ENCODE results near the gene IL4. TPM values are rescaled to one million over a fixed set of nuclear protein-coding genes. Genes with fewer than 3 reads are reported as not detected.

The IL4 gene
- total RNA-seq, 5 donors from 2014 or later (not counting 1 experiment from before 2014, with no cell fraction given), result 0.85 TPM; not detected in 4

DNA sequence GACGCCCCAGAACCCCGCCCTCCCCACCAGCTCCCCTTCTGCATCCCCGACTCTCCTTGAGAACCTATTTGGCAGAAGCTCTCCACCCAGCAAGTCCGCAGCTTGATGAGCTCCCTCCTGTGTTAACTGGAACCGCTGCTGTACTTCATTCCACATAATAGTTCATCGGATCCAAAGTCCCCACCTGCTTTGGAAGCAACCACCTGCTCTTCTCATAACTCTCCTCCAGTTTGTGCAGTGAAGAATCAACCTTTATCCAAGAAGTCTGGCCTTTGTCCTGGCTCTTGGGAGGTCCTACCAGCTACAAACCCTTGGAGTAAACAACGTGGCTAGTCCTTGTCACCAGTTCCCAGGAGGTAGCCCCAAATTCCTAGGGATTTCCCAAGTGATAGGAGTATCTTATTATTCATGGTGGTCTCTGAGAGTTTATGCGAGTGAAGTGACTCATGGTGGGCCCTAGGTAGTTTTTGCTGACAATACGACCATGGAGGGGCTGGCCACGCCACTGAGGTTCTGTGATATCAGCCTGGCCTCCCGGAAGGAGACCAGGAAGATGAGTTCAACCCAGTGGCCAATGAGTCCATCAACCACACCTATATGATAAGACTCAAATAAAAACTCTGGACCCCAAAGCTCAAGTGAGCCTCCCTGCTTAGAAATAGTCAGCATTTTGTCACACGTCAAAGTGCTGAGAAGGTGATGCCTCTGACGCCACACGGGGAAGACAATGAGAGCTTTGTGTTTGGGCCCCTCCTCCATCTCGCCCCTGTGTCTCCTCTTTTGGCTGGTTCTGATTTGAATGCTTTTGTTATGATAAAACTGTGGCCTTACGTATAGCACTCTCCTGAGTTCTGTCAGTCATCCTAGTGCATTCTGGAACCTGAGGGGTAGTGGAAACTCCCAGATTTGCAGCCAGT, 3.6 kb upstream of the IL4 start:
- Mint-ChIP-seq H3K4me1 (peaks cover 0 to 14% (median 0%) of the 10 kb centered on the region in 3 donors), H3K36me3 (no peaks in the 10 kb centered on the region), H3K27ac (no peak overlapping the region), H3K9me3 (no peaks in the 10 kb centered on the region), H3K4me3 (no peak overlapping the region), H3K27me3 (peaks cover 0 to 3% of the 10 kb centered on the region in 2 donors)
- H3K27me3 ChIP-seq (replicated peaks in 1 of 2; ENCODE audit: control insufficient read depth in 2 of 2, extremely low read depth in 1 of 2, insufficient read depth in 2 of 2, low read length in 1 of 2), result peaks cover 0 to 5% of the 10 kb centered on the region in 2 experiments
- H3K4me1 ChIP-seq (ENCODE audit: control insufficient read depth in 1 of 2, extremely low read depth in 1 of 2, insufficient read depth in 2 of 2, low read length in 2 of 2), result peaks cover 0 to 4% of the 10 kb centered on the region in 2 experiments
- 92% methylated on average over 14 of the region's 16 CpGs for WGBS (ENCODE audit: insufficient coverage)
- POLR2A ChIA-PET, result interaction anchor here in 1 of 2 donors (0.6 kb wide), 1 partner anchor 28 kb away, joined by 3 read pairs; no protein-coding TSS in a partner anchor
- ATAC-seq (replicated peaks in 1 of 4) (no peak), DNase-seq (no peak)
- H3K27ac ChIP-seq (ENCODE audit: low read length), result no peak overlapping the region
- CTCF ChIA-PET, result interaction anchor here in 1 of 2 donors (0.6 kb wide), 1 partner anchor 241 kb away, joined by 3 read pairs; no protein-coding TSS in a partner anchor
- H3K36me3 ChIP-seq (ENCODE audit: control insufficient read depth in 2 of 2, extremely low read depth in 1 of 2, insufficient read depth in 1 of 2, low read length in 1 of 2), result no peaks in the 10 kb centered on the region
- no peaks in the 10 kb centered on the region for H3K9me3 ChIP-seq
- H3K4me3 ChIP-seq (ENCODE audit: control insufficient read depth in 1 of 2, extremely low read depth in 1 of 2, low read length in 1 of 2), result no peak overlapping the region

DNA sequence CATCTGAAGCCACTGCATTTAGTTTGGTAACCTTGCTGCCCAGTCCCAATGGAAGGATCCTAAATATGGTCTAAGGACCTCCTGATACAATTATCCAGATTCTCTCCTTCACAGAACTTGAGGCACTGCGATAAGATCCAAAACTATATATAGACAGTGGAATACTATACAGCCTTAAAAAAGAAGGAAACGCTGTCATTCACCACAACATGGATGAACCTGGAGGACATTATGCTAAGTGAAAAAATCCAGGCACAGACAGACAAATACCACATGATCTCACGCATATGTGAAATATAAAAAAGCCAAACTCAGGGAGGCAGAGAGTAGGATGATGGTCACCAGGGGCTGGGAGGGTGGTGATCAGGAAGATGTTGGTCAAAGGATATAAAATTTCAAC, 2.8 kb upstream of the IL4 start:
- no peak overlapping the region for H3K27ac Mint-ChIP-seq
- ATAC-seq (replicated peaks in 1 of 4), result no peak
- no peaks in the 10 kb centered on the region for H3K36me3 ChIP-seq (ENCODE audit: control insufficient read depth in 2 of 2, extremely low read depth in 1 of 2, insufficient read depth in 1 of 2, low read length in 1 of 2)
- H3K27ac ChIP-seq (ENCODE audit: low read length), result no peak overlapping the region
- no peaks in the 10 kb centered on the region for H3K36me3 Mint-ChIP-seq
- H3K9me3 Mint-ChIP-seq, result no peaks in the 10 kb centered on the region
- H3K27me3 ChIP-seq (replicated peaks in 1 of 2; ENCODE audit: control insufficient read depth in 2 of 2, extremely low read depth in 1 of 2, insufficient read depth in 2 of 2, low read length in 1 of 2), result peaks cover 0 to 5% of the 10 kb centered on the region in 2 experiments
- H3K4me1 Mint-ChIP-seq, result peaks cover 0 to 18% (median 0%) of the 10 kb centered on the region in 3 donors
- ChIA-PET CTCF (no interaction called here), POLR2A (interaction anchor here in 1 of 2 donors (0.6 kb wide), 1 partner anchor 27 kb away, joined by 3 read pairs; no protein-coding TSS in a partner anchor)
- H3K9me3 ChIP-seq, result no peaks in the 10 kb centered on the region
- no CpG with 5 or more reads among the region's 3 CpGs for WGBS (ENCODE audit: insufficient coverage)
- DNase-seq, result no peak
- no peak overlapping the region for H3K4me3 Mint-ChIP-seq
- peaks cover 0 to 11% of the 10 kb centered on the region in 2 experiments for H3K4me1 ChIP-seq (ENCODE audit: control insufficient read depth in 1 of 2, extremely low read depth in 1 of 2, insufficient read depth in 2 of 2, low read length in 2 of 2)
- peaks cover 0 to 3% of the 10 kb centered on the region in 2 donors for H3K27me3 Mint-ChIP-seq
- no peak overlapping the region for H3K4me3 ChIP-seq (ENCODE audit: control insufficient read depth in 1 of 2, extremely low read depth in 1 of 2, low read length in 1 of 2)

DNA sequence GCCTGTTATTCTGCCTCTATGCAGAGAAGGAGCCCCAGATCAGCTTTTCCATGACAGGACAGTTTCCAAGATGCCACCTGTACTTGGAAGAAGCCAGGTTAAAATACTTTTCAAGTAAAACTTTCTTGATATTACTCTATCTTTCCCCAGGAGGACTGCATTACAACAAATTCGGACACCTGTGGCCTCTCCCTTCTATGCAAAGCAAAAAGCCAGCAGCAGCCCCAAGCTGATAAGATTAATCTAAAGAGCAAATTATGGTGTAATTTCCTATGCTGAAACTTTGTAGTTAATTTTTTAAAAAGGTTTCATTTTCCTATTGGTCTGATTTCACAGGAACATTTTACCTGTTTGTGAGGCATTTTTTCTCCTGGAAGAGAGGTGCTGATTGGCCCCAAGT, 301 bp upstream of the IL4 start:
- H3K27ac ChIP-seq (ENCODE audit: low read length), result no peak overlapping the region

DNA sequence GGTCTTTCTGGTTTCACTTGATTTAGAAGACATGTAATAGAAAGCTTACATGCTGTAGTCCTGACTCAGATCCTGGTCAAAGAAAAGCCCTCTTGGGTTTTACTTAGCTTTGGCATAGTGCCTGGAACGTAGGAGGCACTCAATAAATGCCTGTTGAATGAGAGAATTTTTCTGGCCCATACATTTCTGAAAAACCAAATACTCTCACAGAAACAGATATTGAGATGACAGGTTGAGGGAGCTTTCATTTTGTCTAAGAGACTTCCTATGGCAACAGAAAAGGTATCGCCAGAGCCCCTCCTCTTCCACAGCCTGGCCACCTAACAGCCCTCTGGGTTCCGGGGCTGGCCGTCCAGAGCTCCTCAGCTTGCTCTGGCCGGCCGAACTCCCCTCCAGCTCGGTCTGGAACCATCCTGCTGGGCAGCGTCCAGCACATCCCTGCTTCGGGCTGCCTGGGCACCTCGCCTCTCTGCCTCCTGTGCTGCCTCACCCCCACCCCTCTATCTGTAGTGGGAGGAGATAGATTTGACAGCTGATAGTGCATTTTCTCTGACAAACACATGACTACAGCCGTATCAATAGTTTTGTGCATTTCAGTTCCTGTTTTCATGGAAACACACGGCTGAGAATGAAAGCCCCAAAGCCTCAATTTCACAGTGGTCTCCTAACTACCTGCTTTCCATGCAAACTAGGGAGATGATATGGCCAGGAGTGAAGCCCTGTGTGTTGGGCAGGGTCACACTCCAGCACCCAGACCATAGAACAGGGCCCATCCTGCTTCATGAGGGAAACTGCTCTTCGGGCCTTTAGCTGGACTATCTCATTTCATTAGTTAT, 1.1 kb downstream of the IL4 start:
- peaks cover 0 to 22% (median 0%) of the 10 kb centered on the region in 3 donors for H3K4me1 Mint-ChIP-seq
- no peaks in the 10 kb centered on the region for H3K9me3 Mint-ChIP-seq
- ChIA-PET POLR2A (no interaction called here), CTCF (no interaction called here)
- H3K4me3 Mint-ChIP-seq, result peak overlapping the region in 2 of 3 donors; percentile 25 to 57
- H3K36me3 Mint-ChIP-seq, result no peaks in the 10 kb centered on the region
- no peaks in the 10 kb centered on the region for H3K27me3 Mint-ChIP-seq
- H3K9me3 ChIP-seq, result no peaks in the 10 kb centered on the region
- ATAC-seq (replicated peaks in 1 of 4) (peak in 3 of 4 experiments; percentile 31 to 66 (median 35)), DNase-seq (no peak)
- WGBS (ENCODE audit: insufficient coverage), result 60% methylated on average over 2 of the region's 13 CpGs
- H3K27ac ChIP-seq (ENCODE audit: low read length), result no peak overlapping the region
- H3K4me1 ChIP-seq (ENCODE audit: control insufficient read depth in 1 of 2, extremely low read depth in 1 of 2, insufficient read depth in 2 of 2, low read length in 2 of 2), result peaks cover 0 to 11% of the 10 kb centered on the region in 2 experiments
- H3K4me3 ChIP-seq (ENCODE audit: control insufficient read depth in 1 of 2, extremely low read depth in 1 of 2, low read length in 1 of 2), result no peak overlapping the region
- peak overlapping the region; percentile 61 to 62 for H3K27ac Mint-ChIP-seq
- H3K27me3 ChIP-seq (replicated peaks in 1 of 2; ENCODE audit: control insufficient read depth in 2 of 2, extremely low read depth in 1 of 2, insufficient read depth in 2 of 2, low read length in 1 of 2), result no peaks in the 10 kb centered on the region
- no peaks in the 10 kb centered on the region for H3K36me3 ChIP-seq (ENCODE audit: control insufficient read depth in 2 of 2, extremely low read depth in 1 of 2, insufficient read depth in 1 of 2, low read length in 1 of 2)

More for the DNA sequence above, 301 bp upstream of the IL4 start:
- peak overlapping the region in 1 of 2 donors; percentile 16 for H3K27ac Mint-ChIP-seq
- Histone ChIP-seq H3K9me3 (no peaks in the 10 kb centered on the region), H3K4me3 (ENCODE audit: control insufficient read depth in 1 of 2, extremely low read depth in 1 of 2, low read length in 1 of 2) (no peak overlapping the region), H3K36me3 (ENCODE audit: control insufficient read depth in 2 of 2, extremely low read depth in 1 of 2, insufficient read depth in 1 of 2, low read length in 1 of 2) (no peaks in the 10 kb centered on the region), H3K27me3 (replicated peaks in 1 of 2; ENCODE audit: control insufficient read depth in 2 of 2, extremely low read depth in 1 of 2, insufficient read depth in 2 of 2, low read length in 1 of 2) (peaks cover 0 to 5% of the 10 kb centered on the region in 2 experiments), H3K4me1 (ENCODE audit: control insufficient read depth in 1 of 2, extremely low read depth in 1 of 2, insufficient read depth in 2 of 2, low read length in 2 of 2) (peaks cover 0 to 11% of the 10 kb centered on the region in 2 experiments)
- no peak overlapping the region for H3K4me3 Mint-ChIP-seq
- no CpG with 5 or more reads among the region's 1 CpG for WGBS (ENCODE audit: insufficient coverage)
- no peaks in the 10 kb centered on the region for H3K27me3 Mint-ChIP-seq
- no peaks in the 10 kb centered on the region for H3K36me3 Mint-ChIP-seq
- ChIA-PET CTCF (no interaction called here), POLR2A (no interaction called here)
- peaks cover 0 to 22% (median 0%) of the 10 kb centered on the region in 3 donors for H3K4me1 Mint-ChIP-seq
- ATAC-seq (replicated peaks in 1 of 4) (no peak), DNase-seq (no peak)
- H3K9me3 Mint-ChIP-seq, result no peaks in the 10 kb centered on the region

DNA sequence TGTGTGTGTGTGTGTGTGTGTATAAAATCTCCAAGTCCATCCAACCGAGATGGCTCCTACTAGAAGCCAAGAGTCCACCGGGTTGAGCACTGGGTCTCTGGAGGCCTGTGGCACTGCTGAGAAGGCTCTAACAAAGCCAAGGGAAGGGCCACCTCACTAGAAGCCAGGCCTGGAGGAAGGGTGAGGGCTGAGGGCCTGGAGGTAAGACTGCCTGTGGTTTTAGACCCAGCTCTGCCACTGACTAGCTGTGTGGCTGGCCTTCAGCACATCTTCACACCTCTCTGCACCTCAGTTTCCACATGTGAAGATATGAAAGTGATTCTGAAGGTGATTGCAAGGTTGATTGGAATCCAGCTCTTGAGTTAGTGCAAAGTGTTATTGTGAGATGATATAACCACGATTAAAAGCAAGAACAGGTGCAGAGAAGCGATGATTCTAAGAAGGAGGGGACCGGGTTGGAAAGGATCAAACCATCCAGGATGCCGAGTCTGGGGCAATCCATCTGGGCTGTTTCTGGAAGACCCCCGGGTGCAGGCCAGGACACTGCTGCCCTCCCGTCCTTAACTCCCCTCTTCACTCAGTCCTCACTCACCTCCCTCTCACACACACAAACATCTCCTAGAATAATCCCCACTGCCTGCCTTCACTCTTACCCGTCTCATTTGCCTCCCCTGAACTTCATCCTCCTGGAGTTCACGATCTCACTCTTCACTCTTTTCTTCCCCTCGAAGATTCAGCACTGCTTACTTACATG, 2.3 kb downstream of the IL4 start:
- WGBS (ENCODE audit: insufficient coverage), result 82% methylated on average over 4 of the region's 11 CpGs
- no peaks in the 10 kb centered on the region for H3K36me3 ChIP-seq (ENCODE audit: control insufficient read depth in 2 of 2, extremely low read depth in 1 of 2, insufficient read depth in 1 of 2, low read length in 1 of 2)
- ChIA-PET CTCF (no interaction called here), POLR2A (no interaction called here)
- H3K27ac Mint-ChIP-seq, result no peak overlapping the region
- H3K27ac ChIP-seq (ENCODE audit: low read length), result no peak overlapping the region
- DNase-seq (no peak), ATAC-seq (replicated peaks in 1 of 4) (no peak)
- H3K4me3 ChIP-seq (ENCODE audit: control insufficient read depth in 1 of 2, extremely low read depth in 1 of 2, low read length in 1 of 2), result no peak overlapping the region
- no peak overlapping the region for H3K4me3 Mint-ChIP-seq
- peaks cover 0 to 22% (median 0%) of the 10 kb centered on the region in 3 donors for H3K4me1 Mint-ChIP-seq
- no peaks in the 10 kb centered on the region for H3K9me3 Mint-ChIP-seq
- peaks cover 0 to 11% of the 10 kb centered on the region in 2 experiments for H3K4me1 ChIP-seq (ENCODE audit: control insufficient read depth in 1 of 2, extremely low read depth in 1 of 2, insufficient read depth in 2 of 2, low read length in 2 of 2)
- H3K9me3 ChIP-seq, result no peaks in the 10 kb centered on the region
- no peaks in the 10 kb centered on the region for H3K27me3 Mint-ChIP-seq
- H3K27me3 ChIP-seq (replicated peaks in 1 of 2; ENCODE audit: control insufficient read depth in 2 of 2, extremely low read depth in 1 of 2, insufficient read depth in 2 of 2, low read length in 1 of 2), result no peaks in the 10 kb centered on the region
- H3K36me3 Mint-ChIP-seq, result no peaks in the 10 kb centered on the region

DNA sequence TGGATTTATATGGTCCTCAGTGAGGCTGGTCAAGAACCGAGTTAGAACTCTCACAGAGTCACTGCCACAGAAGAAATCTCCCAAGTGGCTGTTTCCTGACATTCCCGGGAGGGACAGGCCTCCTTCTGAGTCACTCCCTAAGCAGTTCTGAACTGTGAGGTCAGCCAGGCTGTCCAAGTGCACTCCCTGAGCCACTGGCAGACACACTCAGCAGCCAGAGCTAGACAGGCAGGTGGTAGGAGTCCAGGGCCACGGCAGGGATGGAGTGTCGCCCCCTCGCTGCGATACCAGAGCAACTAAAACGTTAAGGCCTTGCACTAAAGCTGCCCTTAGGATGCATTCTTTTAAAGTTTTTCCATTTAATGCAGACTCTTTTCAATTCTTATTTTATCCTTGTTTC, 3.4 kb downstream of the IL4 start:
- Histone ChIP-seq H3K4me3 (ENCODE audit: control insufficient read depth in 1 of 2, extremely low read depth in 1 of 2, low read length in 1 of 2) (no peak overlapping the region), H3K9me3 (no peaks in the 10 kb centered on the region), H3K27me3 (replicated peaks in 1 of 2; ENCODE audit: control insufficient read depth in 2 of 2, extremely low read depth in 1 of 2, insufficient read depth in 2 of 2, low read length in 1 of 2) (no peaks in the 10 kb centered on the region), H3K27ac (ENCODE audit: low read length) (no peak overlapping the region), H3K36me3 (ENCODE audit: control insufficient read depth in 2 of 2, extremely low read depth in 1 of 2, insufficient read depth in 1 of 2, low read length in 1 of 2) (no peaks in the 10 kb centered on the region), H3K4me1 (ENCODE audit: control insufficient read depth in 1 of 2, extremely low read depth in 1 of 2, insufficient read depth in 2 of 2, low read length in 2 of 2) (peaks cover 0 to 11% of the 10 kb centered on the region in 2 experiments)
- POLR2A ChIA-PET, result no interaction called here
- CTCF ChIA-PET, result no interaction called here
- H3K4me1 Mint-ChIP-seq, result peaks cover 0 to 22% (median 0%) of the 10 kb centered on the region in 3 donors
- WGBS (ENCODE audit: insufficient coverage), result 80% methylated on average over 2 of the region's 7 CpGs
- H3K9me3 Mint-ChIP-seq, result no peaks in the 10 kb centered on the region
- H3K4me3 Mint-ChIP-seq, result no peak overlapping the region
- H3K27ac Mint-ChIP-seq, result no peak overlapping the region
- ATAC-seq (replicated peaks in 1 of 4), result no peak
- H3K36me3 Mint-ChIP-seq, result no peaks in the 10 kb centered on the region
- no peaks in the 10 kb centered on the region for H3K27me3 Mint-ChIP-seq
- DNase-seq, result no peak

All from T-cell (primary cell).